HS-5 (cell line): ENCODE results near the gene CIART.
"Not testable (repeated sequence)": the region's sequence is repeated elsewhere in the genome, so short reads cannot be mapped to it uniquely, and the experiment has no call there.

Experiments used
- DNase-seq: peaks from one replicate; pipeline ENCODE4 v3.0.0-alpha.2; 2012; ENCODE audit warnings: low read depth

The CIART gene

DNA sequence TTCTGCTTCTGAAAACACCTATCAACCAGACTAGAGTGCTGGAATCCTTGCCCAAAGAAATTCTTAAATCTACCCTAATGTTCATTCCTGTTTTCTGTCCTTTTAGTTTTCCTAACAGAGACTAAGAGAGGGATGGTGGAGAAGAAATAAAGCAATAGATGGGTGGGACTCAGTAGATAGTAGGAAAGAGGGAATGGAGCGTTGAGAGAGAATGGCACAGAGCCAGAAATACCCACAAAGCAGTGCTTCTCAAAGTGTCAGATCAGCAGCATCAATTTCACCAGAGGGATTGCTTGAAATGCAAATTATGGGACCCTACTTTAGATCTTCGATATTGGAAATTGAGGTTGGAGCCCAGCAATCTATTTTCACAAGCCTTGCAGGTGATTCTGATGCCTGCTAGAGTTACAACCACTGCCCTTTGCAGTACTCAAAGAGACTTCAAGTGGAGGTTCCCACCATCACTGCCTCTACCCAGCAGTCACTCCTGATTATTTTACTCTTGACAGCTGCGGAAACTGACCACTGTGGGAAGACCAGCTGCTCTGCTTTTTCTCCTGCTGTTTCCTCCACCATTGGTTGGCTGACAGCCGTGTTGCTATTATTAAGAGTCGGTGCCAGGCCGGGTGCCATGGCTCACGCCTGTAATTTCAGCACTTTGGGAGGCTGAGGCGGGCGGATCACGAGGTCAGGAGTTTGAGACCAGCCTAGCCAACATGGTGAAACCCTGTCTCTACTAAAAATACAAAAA lies 27.6 kb downstream of the CIART start:
- no peak for DNase-seq

DNA sequence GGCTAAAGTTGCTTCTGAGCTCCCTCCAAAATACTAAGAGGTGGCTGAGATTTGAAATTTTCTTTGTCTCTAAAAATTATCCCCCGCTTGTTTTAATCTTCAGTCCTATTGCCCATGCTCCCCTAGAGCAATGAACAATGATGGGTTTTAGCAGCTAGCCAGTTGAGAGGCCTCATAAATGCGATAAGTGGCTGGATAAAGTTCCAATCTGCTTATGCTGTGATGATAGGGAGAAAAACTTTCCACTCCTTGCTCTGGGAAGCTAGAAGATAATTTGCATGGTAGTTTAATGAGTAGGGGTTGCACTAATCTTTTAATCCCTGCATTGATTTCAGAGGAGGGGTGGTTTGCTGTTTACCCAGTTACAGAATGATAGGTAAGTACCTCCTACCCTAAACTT lies 29.4 kb downstream of the CIART start:
- no peak for DNase-seq

DNA sequence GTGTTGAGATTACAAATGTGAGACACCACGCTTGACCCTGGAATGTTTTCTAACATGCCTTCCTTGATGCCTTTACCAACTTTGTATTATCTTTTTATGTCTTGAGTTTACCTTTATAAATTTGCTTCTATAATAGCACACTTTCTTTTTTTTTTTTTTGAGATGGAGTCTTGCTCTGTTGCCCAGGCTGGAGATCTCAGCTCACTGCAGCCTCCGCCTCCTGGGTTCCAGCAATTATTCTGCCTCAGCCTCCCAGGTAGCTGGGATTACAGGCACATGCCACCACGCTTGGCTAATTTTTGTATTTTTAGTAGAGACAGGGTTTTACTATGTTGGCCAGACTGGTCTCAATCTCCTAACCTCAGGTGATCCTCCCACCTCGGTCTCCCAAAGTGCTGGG lies 32.3 kb downstream of the CIART start:
- DNase-seq = not testable (repeated sequence)

DNA sequence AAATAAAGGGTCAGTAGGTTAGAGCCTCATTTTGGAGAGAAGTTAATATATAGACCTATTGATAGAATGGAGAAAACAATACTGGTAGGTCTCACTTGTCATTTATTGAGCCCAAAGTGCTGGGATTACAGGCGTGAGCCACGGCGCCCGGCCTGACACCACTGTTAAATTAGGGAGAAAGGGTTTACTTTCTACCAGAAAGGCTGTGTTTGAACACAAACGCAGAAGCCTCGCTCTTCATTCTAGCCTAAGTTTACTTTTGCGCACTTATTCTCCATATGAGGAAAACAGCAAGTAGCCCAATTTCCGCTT lies 38.3 kb downstream of the CIART start:
- DNase-seq = no peak

DNA sequence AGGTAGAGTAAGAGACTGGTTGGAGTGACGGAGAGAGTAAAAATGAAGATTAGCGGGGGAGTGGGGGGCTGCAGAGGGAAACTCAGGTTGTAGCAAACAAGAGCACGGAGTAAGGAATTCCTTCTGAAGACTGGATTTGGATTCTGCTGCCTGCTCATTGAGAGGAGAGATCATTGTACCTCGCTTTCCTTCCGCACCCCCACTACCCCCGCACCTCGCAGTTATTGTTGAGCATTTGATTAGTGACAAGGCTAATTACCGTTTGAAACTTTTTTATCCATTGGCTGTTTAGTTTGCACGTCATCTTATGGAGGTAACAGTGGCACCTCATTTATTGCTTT lies 39.4 kb downstream of the CIART start:
- no peak for DNase-seq

DNA sequence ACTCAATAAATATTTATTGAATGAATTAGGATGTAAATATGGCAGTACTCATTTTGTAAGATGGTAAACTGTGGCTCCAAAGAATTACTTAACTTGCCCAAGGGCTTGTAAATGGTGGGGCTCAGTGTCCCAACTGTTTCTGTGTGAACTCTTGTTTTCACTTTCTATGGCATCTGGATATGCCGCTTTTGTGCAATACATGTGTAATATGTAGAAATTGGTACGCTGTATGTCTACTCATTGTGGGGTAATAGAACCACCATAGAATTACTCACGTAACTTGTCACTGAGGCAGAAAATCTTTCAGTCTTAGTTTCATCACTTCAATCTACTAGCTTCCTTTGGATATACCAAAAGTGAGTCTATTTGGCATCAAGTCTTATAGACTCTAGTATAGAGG lies 40.0 kb downstream of the CIART start:
- peak; percentile 34 for DNase-seq

DNA sequence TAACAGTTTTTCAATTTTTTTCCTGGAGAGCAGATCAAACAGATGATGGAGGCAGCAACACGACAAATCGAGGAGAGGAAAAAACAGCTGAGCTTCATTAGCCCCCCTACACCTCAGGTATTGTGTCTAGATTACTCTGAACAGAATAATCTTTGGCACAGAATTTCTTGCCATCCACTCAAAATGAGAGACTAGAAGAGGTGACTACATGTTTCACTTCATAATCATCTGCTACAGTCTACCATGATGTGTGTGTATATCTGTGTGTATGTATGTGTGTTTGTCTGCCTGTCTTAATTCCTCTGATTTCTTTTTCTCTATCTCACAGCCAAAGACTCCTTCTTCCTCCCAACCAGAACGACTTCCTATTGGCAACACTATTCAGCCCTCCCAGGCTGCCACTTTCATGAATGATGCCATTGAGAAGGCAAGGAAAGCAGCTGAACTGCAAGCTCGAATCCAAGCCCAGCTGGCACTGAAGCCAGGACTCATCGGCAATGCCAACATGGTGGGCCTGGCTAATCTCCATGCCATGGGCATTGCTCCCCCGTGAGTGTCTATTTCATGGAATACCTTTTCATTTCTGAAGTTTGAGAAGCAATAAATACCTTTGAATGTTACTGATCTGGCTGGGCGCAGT lies 50.4 kb downstream of the CIART start:
- DNase-seq = no peak
